Vagina (tissue), 2 donors: ENCODE data around the gene MAST2.

Source experiments
- CTCF ChIP-seq, 3 experiments: fragments of 450-650 bp in 2 of 3; fragments of 200-600 bp in 1 of 3; sonication (generic) in 1 of 3; IDR thresholded peaks; one replicate each; pipeline ENCODE4 v1.5.1; 2017 to 2019; ENCODE audit warnings: antibody characterized with exemption in 3 of 3, mild to moderate bottlenecking in 2 of 3, moderate library complexity in 2 of 3
- POLR2A ChIP-seq, 2 donors: fragments of 450-650 bp; IDR thresholded peaks; one replicate each; pipeline ENCODE4 v1.6.1; 2017; ENCODE audit warnings: antibody characterized with exemption in 2 of 2, mild to moderate bottlenecking in 2 of 2, moderate library complexity in 2 of 2

- TF ChIP-seq CTCF (IDR thresholded peaks at IDR 0.05) (no peak), POLR2A (IDR thresholded peaks at IDR 0.05) (no peak)
Measured at GRCh38 chr1:45859221-45859620, 55.8 kb downstream of the MAST2 start.
